ENCODE data around the gene EEF1A2.

Gene EEF1A2

DNA sequence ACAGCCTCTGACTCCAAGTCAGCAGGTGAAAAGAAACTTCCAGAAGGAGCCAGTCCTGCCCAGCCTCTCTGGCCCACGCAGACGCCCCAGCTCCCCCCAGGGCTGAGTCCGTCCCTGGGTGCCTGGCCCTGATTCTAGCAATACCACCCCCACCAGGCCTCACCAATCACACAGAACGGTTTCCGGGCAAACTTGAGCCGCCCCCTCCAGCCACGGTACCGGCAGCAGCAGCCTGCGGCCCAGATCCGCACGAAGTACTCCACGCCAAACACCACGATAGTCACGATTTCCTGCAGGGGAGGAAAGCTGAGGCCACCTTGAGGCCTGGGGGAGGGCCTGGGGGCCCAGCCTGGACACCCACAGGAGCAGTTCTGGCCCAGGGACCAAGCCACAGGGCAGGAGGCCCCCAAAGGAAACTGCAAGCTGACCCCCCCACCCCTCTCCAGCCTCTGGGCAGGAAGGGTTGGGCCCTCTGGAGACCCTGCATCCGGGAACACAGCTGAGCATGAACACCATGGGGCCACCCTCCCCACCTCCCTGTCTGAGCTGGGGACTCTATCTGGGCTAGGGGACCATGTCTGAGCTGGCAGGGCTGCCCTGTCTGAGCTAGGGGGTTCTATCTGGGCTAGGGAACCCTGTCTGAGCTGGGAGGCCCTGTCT is 53.7 kb downstream of the EEF1A2 start:
- ChIA-PET POLR2A (no interaction called here), CTCF (no interaction called here)
- no peak overlapping the region for H3K4me3 ChIP-seq (ENCODE audit: low read depth, low read length)
- no peak for TF ChIP-seq CTCF (IDR thresholded peaks at IDR 0.05; ENCODE audit: insufficient read depth, low read length, missing control alignments)
- no peak for DNase-seq (ENCODE audit: low read depth, low spot score)

DNA sequence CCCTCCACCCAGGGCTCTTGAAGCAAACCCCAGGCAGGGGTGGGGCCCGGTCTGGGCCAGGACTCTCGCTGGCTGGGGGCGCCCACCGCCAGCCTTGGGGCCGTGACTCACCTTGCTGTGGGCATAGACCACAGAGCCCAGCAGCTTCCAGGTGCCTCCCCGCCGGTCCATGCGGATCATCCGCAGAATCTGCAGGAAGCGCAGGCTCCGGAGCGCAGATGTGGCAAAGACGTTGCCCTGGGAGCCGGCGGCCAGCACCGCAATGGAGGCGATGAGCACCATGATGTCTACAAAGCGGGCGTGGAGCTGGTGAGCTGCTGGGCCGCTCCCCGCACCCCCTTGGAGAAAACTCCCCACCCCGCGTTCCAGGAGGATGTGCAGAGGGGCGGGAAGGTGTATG is 54.3 kb downstream of the EEF1A2 start:
- ChIA-PET POLR2A (no interaction called here), CTCF (no interaction called here)
- no peak for DNase-seq (ENCODE audit: low read depth, low spot score)
- no peak overlapping the region for H3K4me3 ChIP-seq (ENCODE audit: low read depth, low read length)
- TF ChIP-seq CTCF (IDR thresholded peaks at IDR 0.05; ENCODE audit: insufficient read depth, low read length, missing control alignments): no peak

- no peak for TF ChIP-seq CTCF (IDR thresholded peaks at IDR 0.05; ENCODE audit: insufficient read depth, low read length, missing control alignments)
- POLR2A ChIA-PET: no interaction called here
- no peak for DNase-seq (ENCODE audit: low read depth, low spot score)
- CTCF ChIA-PET: no interaction called here
- no peak overlapping the region for H3K4me3 ChIP-seq (ENCODE audit: low read depth, low read length)
These were observed 55.1 kb downstream of the EEF1A2 start for GRCh38 chr20:63443606-63444395.

- no peak overlapping the region for H3K4me3 ChIP-seq (ENCODE audit: low read depth, low read length)
- DNase-seq (ENCODE audit: low read depth, low spot score): no peak
- ChIA-PET POLR2A (no interaction called here), CTCF (interaction anchor here (1.1 to 1.3 kb wide), 2 partner anchors 17 to 79 kb away, joined by 4 read pairs; partner anchors contain the start of gene PPDPF)
- peak; percentile 36 for TF ChIP-seq CTCF (IDR thresholded peaks at IDR 0.05; ENCODE audit: insufficient read depth, low read length, missing control alignments)
These were observed 56.8 kb downstream of the EEF1A2 start for GRCh38 chr20:63442100-63442493.

DNA sequence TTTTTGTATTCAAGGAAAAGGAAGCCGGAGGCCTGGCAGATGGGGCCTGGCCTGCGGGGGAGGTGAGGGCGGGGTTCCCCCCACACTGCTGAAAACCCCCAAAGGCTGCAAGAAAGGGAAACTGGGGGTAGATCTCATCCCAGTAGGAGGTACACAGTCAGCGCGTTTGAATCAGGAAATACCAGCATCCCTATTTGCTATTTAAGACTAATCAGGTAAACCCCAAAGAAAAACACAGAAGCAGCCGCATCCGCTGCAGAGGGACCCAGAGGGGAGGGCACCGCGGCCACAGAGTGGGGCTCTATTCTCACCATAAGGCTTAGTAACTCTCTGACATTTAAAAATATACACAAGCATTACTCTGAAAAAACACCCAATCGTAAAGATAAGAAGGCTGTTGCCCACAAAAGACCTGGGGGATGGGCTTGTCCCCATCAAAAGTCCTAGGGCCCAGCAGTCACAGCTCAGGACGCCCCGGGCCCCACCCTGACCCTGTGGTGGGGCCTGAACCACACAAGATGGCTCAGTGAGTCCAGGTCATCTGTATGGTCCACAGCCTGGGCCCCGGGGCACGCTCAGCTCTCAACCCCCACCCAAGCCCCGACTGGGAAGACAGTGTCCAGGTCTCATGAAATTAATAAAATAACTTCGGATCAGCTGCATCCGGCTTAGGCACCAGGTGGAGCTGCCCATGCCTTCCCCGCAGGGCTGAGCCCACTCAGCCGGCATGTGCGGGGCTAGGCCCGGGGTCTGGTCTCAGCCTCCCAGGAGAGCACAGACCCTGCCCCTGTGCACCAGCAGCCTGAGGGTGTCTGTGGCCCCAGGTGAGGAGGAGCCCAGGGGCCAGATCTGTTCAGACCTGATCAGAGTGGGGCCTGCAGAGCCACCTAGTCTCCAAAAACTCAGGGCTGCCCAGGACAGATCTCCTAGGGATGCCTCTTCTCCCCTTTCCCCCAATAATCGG is 57.5 kb downstream of the EEF1A2 start:
- DNase-seq (ENCODE audit: low read depth, low spot score): no peak
- POLR2A ChIA-PET: no interaction called here
- no peak for TF ChIP-seq CTCF (IDR thresholded peaks at IDR 0.05; ENCODE audit: insufficient read depth, low read length, missing control alignments)
- CTCF ChIA-PET: interaction anchor here (1.1 to 1.3 kb wide), 2 partner anchors 16 to 79 kb away, joined by 4 read pairs; partner anchors contain the start of gene PPDPF
- H3K4me3 ChIP-seq (ENCODE audit: low read depth, low read length): no peak overlapping the region
